GM21619 (cell line): Measurements from ENCODE around the gene UQCRH.
"Not testable (repeated sequence)": the region's sequence is repeated elsewhere in the genome, so short reads cannot be mapped to it uniquely, and the experiment has no call there.

Experiments
- ATAC-seq: cut with Tn5 transposase; IDR thresholded peaks from one replicate; pipeline ENCODE4 v1.9.1; 2021; ENCODE audit not compliant: unreplicated experiment

The UQCRH gene

DNA sequence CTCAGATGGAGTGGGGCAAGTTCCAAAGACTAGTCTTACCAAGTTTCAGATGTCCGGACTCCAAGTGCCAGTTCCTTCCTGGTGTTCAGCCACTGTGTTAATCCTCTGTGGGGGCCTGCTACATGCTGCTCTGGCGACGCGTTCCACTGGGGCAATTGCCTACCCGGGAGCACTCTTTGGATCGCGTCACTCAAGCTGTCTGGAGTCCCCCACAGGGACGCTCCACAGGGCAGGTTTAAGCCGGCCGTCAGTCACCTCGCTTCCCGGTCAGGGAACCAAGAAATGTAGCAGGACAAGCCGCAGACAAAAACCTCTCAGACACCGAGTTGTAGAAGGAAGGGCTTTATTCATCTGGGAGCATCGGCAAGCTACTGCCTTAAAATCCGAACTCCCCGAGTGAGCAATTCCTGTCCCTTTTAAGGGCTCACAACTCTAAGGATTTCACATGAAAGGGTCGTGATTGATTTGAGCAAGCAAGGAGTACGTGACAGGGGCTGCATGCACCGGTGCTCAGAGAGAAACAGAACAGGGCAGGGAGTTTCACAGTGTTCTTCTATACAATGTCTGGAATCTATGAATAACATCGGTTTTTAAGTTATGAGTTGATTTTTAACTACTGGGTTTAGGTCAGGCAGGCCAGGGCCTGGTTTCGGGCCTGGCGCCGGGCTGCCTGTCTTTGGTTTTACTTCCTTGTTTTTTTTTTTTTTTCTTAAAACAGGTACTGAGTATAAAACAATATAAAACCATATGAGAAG is 28.5 kb downstream of the UQCRH start:
- ATAC-seq: peak; percentile 36

DNA sequence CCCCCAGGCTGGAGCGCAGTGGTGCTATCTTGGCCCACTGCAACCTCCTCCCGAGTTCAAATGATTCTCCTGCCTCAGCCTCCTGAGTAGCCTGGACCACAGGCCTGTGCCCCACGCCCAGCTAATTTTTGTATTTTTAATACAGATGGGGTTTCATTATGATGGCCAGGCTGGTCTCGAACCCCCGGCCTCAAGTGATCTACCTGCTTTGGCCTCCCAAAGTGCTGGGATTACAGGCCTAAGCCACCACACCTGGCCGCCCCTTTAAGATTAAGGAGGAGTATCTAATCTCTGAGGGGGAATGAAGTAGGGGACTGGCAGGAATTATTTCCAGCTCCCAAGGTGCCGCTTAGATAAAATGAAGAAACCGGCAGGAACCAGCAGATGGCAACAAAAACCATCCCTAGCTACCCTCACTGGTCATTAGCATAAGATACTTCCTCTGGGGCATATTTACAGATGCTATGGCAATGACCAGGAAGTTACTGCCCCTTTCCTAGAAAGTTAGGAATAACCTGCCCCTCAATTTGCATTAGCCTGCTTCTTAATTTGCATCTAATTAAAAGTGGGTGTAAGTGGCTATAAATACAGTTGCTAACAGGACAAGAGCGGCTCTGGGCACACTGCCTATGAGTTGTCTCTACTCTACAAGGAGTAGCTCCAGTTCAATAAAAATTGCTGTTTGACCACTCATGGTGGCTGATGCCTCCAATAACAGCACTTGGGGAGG is 30.0 kb downstream of the UQCRH start:
- peak; percentile 54 for ATAC-seq

DNA sequence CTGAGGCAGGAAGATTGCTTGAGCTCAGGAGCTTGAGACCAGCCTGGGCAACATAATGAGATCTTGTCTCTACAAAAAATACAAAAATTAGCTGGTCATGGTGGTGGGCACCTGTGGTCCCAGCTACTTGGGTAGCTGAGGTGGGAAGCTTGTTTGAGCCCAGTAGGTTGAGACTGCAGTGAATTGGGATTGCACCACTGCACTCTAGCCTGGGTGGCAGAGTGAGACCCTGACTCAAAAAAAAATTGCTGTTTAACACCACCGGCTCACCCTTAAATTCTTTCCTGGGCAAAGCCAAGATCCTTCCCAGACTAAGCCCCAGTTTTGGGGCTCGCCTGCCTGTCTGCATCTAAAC is 30.5 kb downstream of the UQCRH start:
- no peak for ATAC-seq

DNA sequence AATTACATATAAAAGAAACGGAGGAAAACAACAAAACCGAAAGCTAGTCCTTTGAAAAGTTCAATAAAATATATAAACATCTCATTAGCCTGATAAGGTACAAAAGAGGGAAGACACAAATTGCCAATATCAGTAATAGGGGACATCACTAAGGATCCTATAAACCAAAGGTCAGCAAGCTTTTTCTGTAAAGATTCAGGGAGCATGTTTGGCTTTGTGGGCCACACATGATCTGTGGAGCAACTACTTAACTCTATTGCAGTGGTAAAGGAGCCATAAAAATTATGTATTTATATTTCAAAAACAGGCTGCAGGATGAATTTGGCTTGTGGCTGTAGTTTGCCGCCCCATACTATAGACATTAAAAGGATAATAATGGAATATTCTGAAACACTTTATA is 31.6 kb downstream of the UQCRH start:
- no peak for ATAC-seq

DNA sequence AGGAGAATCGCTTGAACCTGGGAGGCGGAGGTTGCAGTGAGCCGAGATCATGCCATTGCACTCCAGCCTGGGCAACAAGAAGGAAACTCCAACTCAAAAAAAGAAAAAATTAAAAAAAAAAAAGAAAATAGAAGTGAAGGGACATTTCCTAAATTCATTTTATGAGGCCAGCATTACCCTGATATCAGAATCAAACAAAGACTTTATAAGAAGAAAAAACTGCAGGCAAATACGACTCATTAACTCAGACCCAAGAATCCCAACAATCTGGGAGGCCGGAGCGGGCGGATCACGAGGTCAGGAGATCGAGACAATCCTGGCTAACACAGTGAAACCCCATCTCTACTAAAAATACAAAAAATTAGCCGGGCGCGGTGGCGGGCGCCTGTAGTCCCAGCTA is 33.9 kb downstream of the UQCRH start:
- ATAC-seq: not testable (repeated sequence)

DNA sequence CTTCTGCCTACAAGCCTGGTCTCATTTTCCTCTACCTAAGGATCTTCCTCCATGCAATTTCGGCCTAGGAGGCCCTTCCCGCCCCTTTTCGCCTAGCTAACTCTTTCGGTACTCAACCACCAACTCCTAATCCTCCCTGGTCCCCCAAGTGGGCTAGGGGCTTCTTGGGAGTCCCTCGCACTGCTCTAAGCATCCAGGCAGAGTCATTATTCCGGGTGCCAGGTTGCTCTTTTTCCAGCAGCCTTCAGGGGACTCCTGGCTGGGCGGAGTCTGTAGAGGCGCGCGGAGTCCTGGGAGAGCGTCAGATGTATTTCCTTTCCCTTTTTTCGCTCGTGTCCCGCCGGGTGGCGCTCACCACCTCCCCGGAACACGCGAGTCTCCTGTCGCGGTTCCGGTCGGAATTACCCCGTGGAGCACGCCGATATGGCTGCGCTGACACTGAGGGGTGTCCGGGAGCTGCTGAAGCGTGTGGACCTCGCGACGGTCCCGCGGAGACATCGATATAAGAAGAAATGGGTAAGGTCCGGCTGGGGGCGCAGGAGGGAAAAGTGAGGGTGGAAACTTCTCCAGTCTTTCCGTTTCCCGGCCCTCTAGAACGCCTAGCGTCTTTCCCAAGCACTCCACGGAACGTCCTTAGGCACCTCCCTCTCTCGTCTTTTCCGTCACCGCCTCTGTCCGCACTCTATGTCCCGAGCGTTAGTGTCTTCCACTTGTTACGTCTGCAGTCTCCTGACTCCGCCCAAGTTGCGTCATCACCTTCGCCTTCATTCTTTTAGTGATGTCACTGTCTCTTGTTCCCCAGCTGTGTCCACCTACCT is 37.1 kb downstream of the UQCRH start, which contains the start of gene NSUN4:
NSUN4 (plus strand) TSS at position 404 of the 818 bp plus-strand sequence; CDS start at position 424, 20 bp downstream.
- ATAC-seq: peak; percentile 77

DNA sequence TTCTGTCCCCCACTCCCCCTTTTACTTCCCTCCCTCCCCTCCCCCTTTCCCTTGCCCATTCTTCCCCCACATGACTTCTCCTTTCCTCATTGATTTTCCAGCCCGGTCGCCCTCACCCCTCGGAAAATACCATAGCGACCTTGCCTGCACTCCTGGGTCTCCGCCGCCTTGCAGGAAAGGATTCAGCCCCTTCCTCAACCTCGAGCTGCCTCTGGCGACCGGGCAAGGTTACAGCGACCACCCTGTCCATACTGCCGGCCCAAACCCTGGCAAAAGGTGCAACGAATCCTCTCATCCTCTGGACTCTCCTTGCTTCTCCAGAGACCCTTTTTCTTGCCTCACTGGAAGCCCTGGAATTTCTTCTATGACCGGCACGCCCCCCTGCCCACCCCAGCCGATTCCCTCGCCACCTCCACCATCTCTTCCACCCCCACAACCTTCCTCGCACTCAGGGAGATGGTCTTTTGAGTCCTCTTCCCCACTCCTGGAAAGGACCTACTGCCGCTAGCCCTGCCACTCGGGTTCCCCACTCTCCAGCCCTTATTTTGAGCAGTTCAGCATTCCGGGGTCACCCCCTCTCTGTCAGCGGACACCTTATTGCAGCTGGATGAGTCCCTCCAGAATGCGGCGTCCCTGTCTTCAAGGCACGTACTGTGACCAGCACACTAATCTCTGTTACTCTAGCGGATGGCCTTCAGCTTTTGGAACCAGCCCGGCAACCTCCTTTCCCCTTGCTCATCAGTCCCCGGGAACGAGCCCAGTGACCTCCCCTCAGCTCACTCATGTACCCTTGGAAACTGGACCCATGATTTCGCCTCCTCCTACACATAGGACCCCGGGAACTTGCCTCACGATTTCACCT is 38.0 kb downstream of the UQCRH start:
- ATAC-seq: no peak

DNA sequence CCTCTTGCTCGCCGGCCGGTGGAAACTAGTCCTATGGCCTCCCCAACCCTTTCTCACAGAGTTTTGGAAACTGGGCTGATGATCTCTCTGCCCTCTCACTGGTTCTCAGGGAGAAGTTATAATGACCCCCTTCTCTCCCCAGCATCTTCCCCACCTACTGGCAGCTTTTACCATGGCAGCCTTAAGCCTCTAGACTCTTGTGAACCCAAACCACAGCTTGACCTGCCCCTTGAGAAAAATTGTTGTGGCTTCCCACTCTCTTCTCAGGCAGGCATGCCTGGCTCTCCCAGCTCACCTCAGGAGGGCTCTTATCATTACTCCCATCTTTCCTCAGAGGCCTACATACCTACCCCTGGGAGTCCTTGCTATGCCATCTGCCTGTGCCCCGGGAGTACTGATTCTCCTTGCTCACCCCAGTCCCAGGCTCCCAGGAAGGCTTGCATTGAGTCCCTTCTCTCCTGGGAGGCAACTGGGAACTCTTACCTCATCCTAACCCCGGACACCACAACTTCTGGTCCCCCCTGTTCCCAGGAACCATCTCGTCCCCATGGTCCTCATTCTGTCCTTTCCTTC is 38.7 kb downstream of the UQCRH start:
- ATAC-seq: no peak

DNA sequence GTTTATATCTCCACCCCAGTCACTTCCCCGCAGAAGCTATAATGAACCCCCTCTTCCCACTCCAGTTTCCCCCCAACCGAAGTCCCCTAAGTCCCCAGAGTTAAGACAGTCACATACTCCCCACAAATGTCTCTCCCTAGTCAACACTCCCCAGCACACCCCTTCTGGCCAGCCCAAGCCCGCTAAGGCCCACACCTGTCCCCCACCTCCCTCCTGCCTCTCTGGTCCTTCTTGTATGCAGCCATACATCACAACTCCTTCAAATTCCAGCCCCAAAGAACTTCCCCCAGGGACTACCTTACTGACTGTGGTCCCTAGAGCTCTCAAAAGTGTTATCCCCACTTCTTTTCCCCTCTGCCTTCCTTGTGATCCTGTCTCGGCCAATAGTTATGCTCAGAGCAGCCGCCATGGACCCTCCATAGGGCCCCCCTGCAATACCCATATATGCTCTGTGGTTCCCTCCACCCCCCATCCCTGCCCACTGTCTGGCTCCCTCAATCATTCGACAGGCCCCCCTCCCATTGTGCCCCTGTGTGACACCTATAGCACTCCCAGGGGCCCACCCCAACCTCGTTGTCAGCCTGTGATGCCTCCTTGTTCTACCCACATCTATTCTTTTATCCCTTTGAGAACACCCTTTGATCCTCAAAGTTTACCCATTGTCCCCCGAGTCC is 39.3 kb downstream of the UQCRH start:
- no peak for ATAC-seq

DNA sequence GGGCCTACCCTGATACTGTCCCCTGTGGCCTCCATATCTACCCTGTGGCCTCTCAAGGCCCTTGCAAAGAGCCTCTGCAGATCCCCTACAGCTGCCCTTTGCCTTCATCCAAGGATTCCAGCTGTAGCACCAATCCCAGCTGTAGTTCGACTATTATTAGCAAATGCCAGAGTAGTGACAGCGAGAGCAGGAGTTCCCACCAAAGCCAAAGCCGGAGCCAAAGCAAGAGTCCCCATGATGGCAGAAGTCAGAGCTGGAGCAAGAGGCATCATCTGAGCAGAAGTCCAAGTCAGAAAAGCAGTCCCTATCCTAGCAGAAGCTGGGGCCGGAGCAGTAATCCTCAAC is 39.8 kb downstream of the UQCRH start:
- no peak for ATAC-seq

DNA sequence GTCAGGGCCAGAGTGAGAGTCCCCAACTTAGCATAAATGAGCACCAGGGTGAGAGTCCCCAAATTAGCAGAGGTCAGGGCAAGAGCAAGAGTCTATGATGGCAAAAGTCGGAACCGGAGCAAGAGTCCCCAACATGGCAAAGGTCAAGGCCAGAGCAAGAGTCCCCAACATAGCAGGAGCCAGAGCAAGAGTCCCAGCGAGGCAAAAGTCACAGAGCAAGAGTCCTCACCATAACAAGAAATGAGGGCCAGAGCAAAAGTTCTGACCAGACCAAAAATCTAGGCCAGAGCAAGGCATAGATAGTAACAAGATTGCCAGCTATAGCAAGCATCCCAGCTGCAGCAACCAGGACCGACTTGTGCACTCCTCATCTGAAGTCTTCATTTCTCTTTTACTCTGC is 40.2 kb downstream of the UQCRH start:
- ATAC-seq: no peak

DNA sequence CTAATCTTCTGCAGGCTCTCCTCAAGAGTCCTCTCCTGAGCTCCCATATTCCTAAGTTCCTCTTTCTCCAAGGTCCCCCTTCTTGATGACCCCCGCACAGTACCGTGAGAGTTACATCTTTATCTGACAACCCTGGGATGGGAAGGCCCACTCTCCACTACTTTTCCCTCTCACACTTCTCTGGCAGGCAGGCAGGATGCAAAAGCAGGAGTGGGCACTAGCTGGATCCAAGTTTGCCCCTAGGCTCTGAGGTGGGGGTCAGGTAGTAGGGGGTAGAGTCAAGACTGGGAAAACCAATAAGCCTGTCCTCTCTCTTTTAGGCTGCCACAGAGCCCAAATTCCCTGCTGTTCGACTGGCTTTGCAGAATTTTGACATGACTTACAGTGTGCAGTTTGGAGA is 41.0 kb downstream of the UQCRH start:
- ATAC-seq: no peak

DNA sequence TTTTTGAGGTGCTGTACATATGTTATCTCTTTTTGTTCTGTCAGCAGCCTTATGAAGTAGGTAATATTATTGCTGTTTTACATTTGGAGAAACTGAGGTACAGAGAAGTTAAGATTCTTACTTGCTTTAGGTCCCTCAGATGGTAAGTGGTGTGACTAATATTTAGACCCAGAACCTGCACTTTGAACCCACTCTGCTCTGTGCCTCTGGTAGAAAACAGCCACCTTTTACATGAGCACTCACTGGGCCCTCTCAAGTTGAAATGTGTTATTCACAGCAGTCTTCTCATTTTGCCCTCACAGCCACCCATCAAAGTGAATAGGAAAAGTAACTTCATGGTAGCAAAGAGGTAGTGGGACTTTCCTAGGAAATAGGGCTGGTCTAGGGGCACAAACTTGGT is 41.8 kb downstream of the UQCRH start:
- no peak for ATAC-seq

DNA sequence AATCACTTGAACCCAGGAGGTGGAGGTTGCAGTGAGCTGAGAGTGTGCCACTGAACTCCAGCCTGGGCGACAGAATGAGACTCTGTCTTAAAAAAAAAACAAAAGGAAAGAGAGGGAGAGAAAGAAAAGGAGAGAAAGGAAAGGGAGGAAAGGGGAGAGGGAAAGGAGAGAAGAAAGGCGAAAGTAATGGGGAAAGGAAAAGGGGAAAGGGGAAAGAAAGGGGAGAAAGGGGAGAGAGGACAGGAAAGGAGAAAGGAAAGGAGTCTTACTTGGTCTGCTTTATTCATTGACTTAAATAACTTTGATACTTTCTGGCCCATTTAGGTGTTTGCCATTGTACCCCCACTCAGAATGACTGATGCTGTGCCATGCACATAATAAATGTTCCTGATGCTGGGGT is 48.9 kb downstream of the UQCRH start:
- ATAC-seq: no peak

DNA sequence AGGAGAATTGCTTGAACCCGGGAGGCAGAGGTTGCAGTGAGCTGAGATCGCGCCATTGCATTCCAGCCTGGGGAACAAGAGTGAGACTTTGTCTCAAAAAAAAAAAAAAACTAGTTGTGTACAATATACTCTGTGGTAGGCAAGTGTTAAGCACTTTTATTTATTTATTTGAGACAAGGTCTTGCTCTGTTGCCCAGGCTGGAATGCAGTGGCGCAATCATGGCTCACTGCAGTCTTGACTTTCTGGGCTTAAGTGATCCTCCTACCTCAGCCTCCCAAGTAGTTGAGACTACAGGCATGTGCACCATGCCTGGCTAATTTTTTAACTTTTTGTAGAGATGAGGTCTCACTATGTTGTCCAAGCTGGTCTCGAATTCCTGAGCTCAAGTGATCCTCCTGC is 52.4 kb downstream of the UQCRH start:
- not testable (repeated sequence) for ATAC-seq

DNA sequence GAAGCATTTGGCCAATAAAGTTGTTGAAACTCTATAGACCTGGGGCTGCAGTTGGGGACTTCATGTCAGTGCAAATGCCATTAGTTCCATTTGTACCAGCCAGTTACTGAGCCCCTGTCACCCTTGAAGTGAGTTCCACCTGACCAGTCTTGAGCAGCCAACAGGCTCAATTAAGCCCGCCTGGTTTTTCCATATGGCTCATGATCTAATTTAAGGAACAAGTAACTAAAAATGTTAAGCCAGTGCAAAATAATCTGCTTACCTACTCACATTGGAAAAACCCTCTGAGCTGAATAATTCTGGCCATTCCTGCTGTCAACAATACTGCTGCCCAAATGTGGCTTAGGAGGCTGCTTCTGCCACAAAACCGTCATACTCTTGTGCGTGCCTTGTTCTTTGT is 58.7 kb downstream of the UQCRH start:
- no peak for ATAC-seq

DNA sequence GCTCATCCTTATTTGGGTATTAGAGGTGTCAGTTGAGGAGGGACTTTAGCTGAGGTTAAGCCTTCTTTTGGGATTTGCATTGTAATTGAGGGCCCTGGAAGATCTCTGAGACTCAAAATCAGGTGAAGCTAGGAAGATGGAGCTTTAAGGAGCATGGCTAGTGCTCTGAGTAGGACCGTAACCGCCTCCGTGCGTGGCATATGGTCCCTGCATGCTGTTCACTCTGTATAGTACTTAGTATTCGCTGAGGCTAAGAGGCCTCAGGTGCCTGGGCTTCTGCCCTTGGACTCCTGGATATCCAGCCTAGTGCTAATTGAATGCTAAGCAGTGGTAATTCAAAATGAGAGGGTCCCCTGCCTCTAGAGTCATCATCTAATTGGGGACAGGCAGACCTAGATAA is 59.6 kb downstream of the UQCRH start:
- ATAC-seq: no peak

DNA sequence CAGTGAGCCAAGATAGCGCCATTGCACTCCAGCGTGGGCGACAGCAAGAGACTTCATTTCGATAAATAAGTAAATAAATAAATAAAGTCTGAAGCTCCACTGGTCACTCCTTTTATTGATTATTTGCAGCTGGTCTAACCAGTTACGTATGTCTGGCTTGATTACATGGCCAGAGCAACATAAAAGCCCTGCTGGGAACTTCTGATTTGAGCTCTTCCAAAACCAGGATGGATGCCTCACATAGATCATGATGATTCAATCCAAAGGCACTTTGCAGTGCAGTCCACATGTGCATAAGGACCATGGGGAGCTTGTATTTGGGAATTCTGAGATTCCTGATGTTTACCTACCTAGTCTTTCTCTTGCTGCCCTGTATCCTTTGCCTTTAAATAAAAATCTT is 61.1 kb downstream of the UQCRH start:
- no peak for ATAC-seq

DNA sequence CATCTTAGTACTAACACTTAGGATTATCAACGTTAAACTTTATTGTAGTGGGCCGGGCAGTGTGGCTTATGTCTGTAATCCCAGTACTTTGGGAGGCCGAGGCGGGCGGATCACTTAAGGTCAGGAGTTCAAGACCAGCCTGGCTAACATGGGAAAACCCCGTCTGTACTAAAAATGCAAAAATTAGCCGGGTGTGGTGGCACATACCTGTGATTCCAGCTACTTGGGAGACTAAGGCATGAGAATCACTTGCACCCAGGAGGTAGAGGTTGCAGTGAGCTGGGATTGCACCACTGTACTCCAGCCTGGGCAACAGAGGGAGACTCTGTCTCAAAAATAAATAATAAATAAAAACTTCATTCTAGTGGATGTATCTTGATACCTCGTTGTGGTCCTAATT is 62.3 kb downstream of the UQCRH start:
- not testable (repeated sequence) for ATAC-seq
